HCT116 (cell line): Measurements from ENCODE around the gene KCNIP3. TPM values are rescaled to one million over a fixed set of nuclear protein-coding genes. Genes with fewer than 3 reads are reported as not detected.

Experiments
- ATAC-seq: fragments of 200-7000 bp; cut with Tn5 transposase; 2 replicates; pipeline ENCODE4 v1.9.1; 2020; ENCODE audit warnings: mild to moderate bottlenecking, moderate library complexity
- BruUV-seq: library from RNA; stranded (reverse); fragments of 400-500 nt; replicated peaks from 2 replicates; lab custom pipeline; 2021; lab: Mats Ljungman, UMichigan
- CTCF ChIA-PET: fragments of 300-600 bp; sonication (Branson Sonifier 250); formaldehyde crosslinking; loops from one replicate; lab custom pipeline; 2021; ENCODE audit warnings: antibody characterized with exemption; lab: Charles Lee
- POLR2A ChIA-PET: fragments of 300-600, 350-600 bp; sonication (Branson Sonifier 250); formaldehyde crosslinking; loops from one replicate; lab custom pipeline; 2021; ENCODE audit warnings: antibody characterized with exemption; lab: Charles Lee
- RAD21 ChIA-PET, 2 experiments: fragments of 300-600 bp; sonication (Branson Sonifier 250); formaldehyde crosslinking; loops; one replicate each; lab custom pipeline; 2023; ENCODE audit warnings: low total read pairs in 2 of 2; ENCODE audit not compliant: uncharacterized antibody in 2 of 2, unreplicated experiment in 2 of 2, low non-redundant PET in 1 of 2; lab: Charles Lee
- DNase-seq: peaks from one replicate; pipeline ENCODE4 v3.0.0-alpha.2; 2010; ENCODE audit warnings: low read depth, low spot score
- H2AFZ ChIP-seq: fragments of 200-600 bp; shearing (Covaris generic), sonication (generic); 2 replicates; pipeline ENCODE4 v1.6.1; 2017; ENCODE audit warnings: low read depth, mixed run types, mixed read lengths, antibody characterized with exemption, low read length; ENCODE audit not compliant: poor library complexity, severe bottlenecking
- H3K27ac ChIP-seq: 2 replicates; pipeline ENCODE4 v1.5.1; 2012; ENCODE audit warnings: low read depth, low read length
- H3K27me3 ChIP-seq: fragments of 200-600 bp; sonication (generic); 2 replicates; pipeline ENCODE4 v1.6.1; 2016; ENCODE audit warnings: mixed run types, low read length, mixed read lengths; ENCODE audit not compliant: insufficient read depth
- H3K36me3 ChIP-seq, 2 experiments: fragments of 200-500 bp in 1 of 2; fragments of 200-600 bp in 1 of 2; sonication (Bioruptor generic) in 1 of 2; sonication (generic) in 1 of 2; 2 replicates each; pipeline versions ENCODE4 v1.5.1 to v1.6.1; 2014 to 2016; ENCODE audit warnings: low read length in 2 of 2, inconsistent platforms in 1 of 2, mixed read lengths in 1 of 2, mixed run types in 1 of 2; ENCODE audit not compliant: insufficient read depth in 2 of 2, control insufficient read depth in 1 of 2
- H3K4me1 ChIP-seq, 2 experiments: fragments of 200-600 bp in 1 of 2; sonication (generic) in 1 of 2; 2 replicates each; pipeline versions ENCODE4 v1.5.1 to v1.6.1; 2012 to 2017; ENCODE audit warnings: low read length in 2 of 2, inconsistent platforms in 1 of 2, mild to moderate bottlenecking in 1 of 2, mixed read lengths in 1 of 2, mixed run types in 1 of 2, moderate library complexity in 1 of 2; ENCODE audit not compliant: insufficient read depth in 2 of 2, control insufficient read depth in 1 of 2
- H3K4me2 ChIP-seq: fragments of 200-600 bp; sonication (generic); 2 replicates; pipeline ENCODE4 v1.6.1; 2017; ENCODE audit warnings: mixed run types, low read length, mixed read lengths
- H3K4me3 ChIP-seq, 2 experiments: fragments of 200-600 bp in 1 of 2; sonication (generic) in 1 of 2; replicated peaks in 1 of 2; 2 replicates each; pipeline ENCODE4 v1.5.1; 2011 to 2016; ENCODE audit warnings: low read length in 2 of 2, control low read depth in 1 of 2, low read depth in 1 of 2, mild to moderate bottlenecking in 1 of 2, mixed read lengths in 1 of 2, mixed run types in 1 of 2
- H3K79me2 ChIP-seq: fragments of 200-600 bp; sonication (generic); 2 replicates; pipeline ENCODE4 v1.6.1; 2017; ENCODE audit warnings: mild to moderate bottlenecking, mixed run types, low read length, moderate library complexity, mixed read lengths; ENCODE audit not compliant: insufficient read depth
- H3K9ac ChIP-seq: fragments of 200-600 bp; sonication (generic); 2 replicates; pipeline ENCODE4 v1.6.1; 2016; ENCODE audit warnings: low read length, mixed read lengths
- H3K9me2 ChIP-seq: fragments of 200-600 bp; sonication (generic), shearing (Covaris generic); 2 replicates; pipeline ENCODE4 v1.6.1; 2017; ENCODE audit warnings: mixed run types, mild to moderate bottlenecking, moderate library complexity; ENCODE audit not compliant: insufficient read depth
- H3K9me3 ChIP-seq, 2 experiments: fragments of 200-500 bp in 1 of 2; fragments of 200-600 bp in 1 of 2; sonication (Bioruptor generic) in 1 of 2; sonication (generic) in 1 of 2; 2 replicates each; pipeline ENCODE4 v1.6.1; 2014 to 2017; ENCODE audit warnings: low read length in 2 of 2, mixed read lengths in 2 of 2, inconsistent platforms in 1 of 2, low read depth in 1 of 2, mild to moderate bottlenecking in 1 of 2, mixed run types in 1 of 2, moderate library complexity in 1 of 2; ENCODE audit not compliant: control insufficient read depth in 1 of 2, insufficient read depth in 1 of 2
- H4K20me1 ChIP-seq: fragments of 200-600 bp; sonication (generic), shearing (Covaris generic); 2 replicates; pipeline ENCODE4 v1.6.1; 2017; ENCODE audit warnings: mixed run types, mild to moderate bottlenecking, moderate library complexity; ENCODE audit not compliant: insufficient read depth
- ATF3 ChIP-seq: IDR thresholded peaks from 2 replicates; pipeline ENCODE4 v1.6.1; 2012
- CBX3 ChIP-seq: IDR thresholded peaks from 2 replicates; pipeline ENCODE4 v1.6.1; 2012; ENCODE audit warnings: low read depth
- CEBPB ChIP-seq: IDR thresholded peaks from 2 replicates; pipeline ENCODE4 v1.6.1; 2012; ENCODE audit warnings: low read depth
- CTCF ChIP-seq, 3 experiments: fragments of 200-600 bp in 1 of 3; sonication (generic) in 1 of 3; IDR thresholded peaks in 2 of 3; conservative IDR thresholded peaks in 1 of 3; 2 replicates each; pipeline ENCODE4 v1.5.1; 2012 to 2017; ENCODE audit warnings: low read depth in 2 of 3, low read length in 2 of 3, antibody characterized with exemption in 1 of 3, borderline replicate concordance in 1 of 3, control low read depth in 1 of 3, mild to moderate bottlenecking in 1 of 3, mixed read lengths in 1 of 3, mixed run types in 1 of 3, moderate library complexity in 1 of 3; ENCODE audit not compliant: insufficient read depth in 1 of 3
- EGR1 ChIP-seq: IDR thresholded peaks from 2 replicates; pipeline ENCODE4 v1.6.1; 2012; ENCODE audit warnings: low read depth
- EZH2 ChIP-seq: fragments of 200-600 bp; sonication (generic); IDR thresholded peaks from 2 replicates; pipeline ENCODE4 v1.6.1; 2017; ENCODE audit warnings: antibody characterized with exemption, mixed run types
- EZH2phosphoT487 ChIP-seq: fragments of 200-600 bp; IDR thresholded peaks from 2 replicates; pipeline ENCODE4 v1.6.1; 2018; ENCODE audit warnings: antibody characterized with exemption, borderline replicate concordance
- FOSL1 ChIP-seq: IDR thresholded peaks from 2 replicates; pipeline ENCODE4 v1.6.1; 2012; ENCODE audit warnings: low read depth
- JUND ChIP-seq: IDR thresholded peaks from 2 replicates; pipeline ENCODE4 v1.6.1; 2012
- MAX ChIP-seq: IDR thresholded peaks from 2 replicates; pipeline ENCODE4 v1.6.1; 2012
- POLR2A ChIP-seq: IDR thresholded peaks from 2 replicates; pipeline ENCODE4 v1.7.0; 2011; ENCODE audit warnings: borderline replicate concordance; ENCODE audit not compliant: insufficient read depth, insufficient read length; ENCODE audit errors: extremely low read depth
- RAD21 ChIP-seq: IDR thresholded peaks from 2 replicates; pipeline ENCODE4 v1.6.1; 2012; ENCODE audit warnings: low read depth, mild to moderate bottlenecking
- SIN3A ChIP-seq: IDR thresholded peaks from 2 replicates; pipeline ENCODE4 v1.6.1; 2012; ENCODE audit warnings: low read depth
- SP1 ChIP-seq: IDR thresholded peaks from 2 replicates; pipeline ENCODE4 v1.6.1; 2012; ENCODE audit warnings: low read depth
- SRF ChIP-seq: IDR thresholded peaks from 2 replicates; pipeline ENCODE4 v1.6.1; 2012; ENCODE audit warnings: low read depth
- TCF7L2 ChIP-seq: IDR thresholded peaks from 2 replicates; pipeline ENCODE4 v1.7.0; 2011; ENCODE audit warnings: borderline replicate concordance, inconsistent platforms; ENCODE audit not compliant: insufficient read depth, insufficient read length; ENCODE audit errors: extremely low read depth
- YY1 ChIP-seq: IDR thresholded peaks from 2 replicates; pipeline ENCODE4 v1.6.1; 2011; ENCODE audit warnings: low read length, low read depth, moderate library complexity, mild to moderate bottlenecking; ENCODE audit not compliant: insufficient replicate concordance; ENCODE audit errors: extremely low read depth
- ZBTB33 ChIP-seq: IDR thresholded peaks from 2 replicates; pipeline ENCODE4 v1.6.1; 2011; ENCODE audit warnings: mild to moderate bottlenecking, low read length, moderate library complexity; ENCODE audit not compliant: insufficient replicate concordance; ENCODE audit errors: extremely low read depth
- ZNF274 ChIP-seq: fragments of 200-500 bp; sonication (Bioruptor generic); IDR thresholded peaks from 2 replicates; pipeline ENCODE4 v1.6.1; 2014; ENCODE audit warnings: mild to moderate bottlenecking, low read depth, low read length, inconsistent platforms
- intact Hi-C: fragments of 100-400 bp; cut with micrococcal nuclease; formaldehyde crosslinking; loops from 2 replicates; pipeline ENCODE4 v1.10.0; 2022
- total RNA-seq: library from RNA; stranded (reverse); gene quantifications from one replicate; pipeline ENCODE4 v1.2.1, GENCODE V29; 2021; ENCODE audit not compliant: unreplicated experiment

KCNIP3 gene
- total RNA-seq, 1 experiment from 2014 or later: 3.1 TPM

GRCh38 chr2:95337829-95338228, 40.7 kb downstream of the KCNIP3 start:
- no peaks in the 10 kb centered on the region for H3K79me2 ChIP-seq
- no peaks in the 10 kb centered on the region for H3K36me3 ChIP-seq
- no peaks in the 10 kb centered on the region for H3K27me3 ChIP-seq
- H2AFZ ChIP-seq: no peak overlapping the region
- H3K4me3 ChIP-seq: no peak overlapping the region
- H3K4me1 ChIP-seq: peaks cover 11 to 17% of the 10 kb centered on the region in 2 experiments; a peak in 3 of 4 replicates
- H3K9ac ChIP-seq: no peak overlapping the region
- ChIA-PET RAD21 (no interaction called here), CTCF (no interaction called here), POLR2A (no interaction called here)
- H3K27ac ChIP-seq: no peak overlapping the region
- ATAC-seq (no peak), DNase-seq (no peak)
- H3K9me3 ChIP-seq: no peaks in the 10 kb centered on the region
- BruUV-seq: no TSS peak
- H4K20me1 ChIP-seq: no peaks in the 10 kb centered on the region
- intact Hi-C loops: no loop called here
- H3K9me2 ChIP-seq: no peaks in the 10 kb centered on the region
- no peak overlapping the region for H3K4me2 ChIP-seq
- no peak for TF ChIP-seq POLR2A
- TF ChIP-seq TCF7L2: no peak
- TF ChIP-seq CTCF (IDR thresholded peaks at IDR 0.05 in 2 of 3, conservative IDR thresholded peaks at IDR 0.05 in 1 of 3; ENCODE audit: borderline replicate concordance in 1 of 3, insufficient read depth in 1 of 3, low read depth in 2 of 3, low read length in 2 of 3): no peak
- TF ChIP-seq CEBPB: no peak
- no peak for TF ChIP-seq EZH2phosphoT487
- no peak for TF ChIP-seq EGR1
- no peak for TF ChIP-seq RAD21
- TF ChIP-seq SP1: no peak
- no peak for TF ChIP-seq ATF3
- no peak for TF ChIP-seq ZNF274
- no peak for TF ChIP-seq SIN3A
- no peak for TF ChIP-seq CBX3
- no peak for TF ChIP-seq YY1
- TF ChIP-seq JUND: no peak
- TF ChIP-seq ZBTB33: no peak
- TF ChIP-seq SRF: no peak
- no peak for TF ChIP-seq FOSL1
- TF ChIP-seq MAX: no peak
- no peak for TF ChIP-seq EZH2
